Ascending aorta (tissue), 2 donors: ENCODE results near the gene OVAAL. TPM values are rescaled to one million over a fixed set of nuclear protein-coding genes. Genes with fewer than 3 reads are reported as not detected.
A peak's percentile ranks its signal among the peaks of the same experiment; 100 is the strongest.

Experiments
- DNase-seq, 2 donors: peaks; one replicate each; pipeline ENCODE4 v3.0.0-alpha.2; 2019; ENCODE audit warnings: low spot score in 2 of 2
- H3K27ac ChIP-seq, 2 donors: fragments of 200-600 bp; sonication (generic); one replicate each; pipeline ENCODE4 v1.5.1; 2016 to 2017; ENCODE audit warnings: mild to moderate bottlenecking in 1 of 2
- H3K27me3 ChIP-seq: fragments of 200-600 bp; sonication (generic); one replicate; pipeline ENCODE4 v1.5.1; 2017
- H3K36me3 ChIP-seq, 2 donors: fragments of 200-600 bp; sonication (generic); one replicate each; pipeline ENCODE4 v1.5.1; 2016
- H3K4me1 ChIP-seq, 2 donors: fragments of 200-600 bp; sonication (generic); one replicate each; pipeline ENCODE4 v1.5.1; 2016 to 2017; ENCODE audit warnings: mild to moderate bottlenecking in 1 of 2
- H3K4me3 ChIP-seq, 2 donors: fragments of 200-600 bp; sonication (generic); one replicate each; pipeline ENCODE4 v1.5.1; 2016 to 2017; ENCODE audit warnings: mild to moderate bottlenecking in 1 of 2
- H3K9me3 ChIP-seq, 2 donors: fragments of 200-600 bp; sonication (generic); one replicate each; pipeline ENCODE4 v1.5.1; 2016
- CTCF ChIP-seq, 3 experiments: fragments of 200-600 bp in 2 of 3; fragments of 450-650 bp in 1 of 3; sonication (generic) in 2 of 3; IDR thresholded peaks; one replicate each; pipeline ENCODE4 v1.5.1; 2016 to 2019; ENCODE audit warnings: antibody characterized with exemption in 3 of 3, mild to moderate bottlenecking in 1 of 3, moderate library complexity in 1 of 3
- intact Hi-C: fragments of 100-400 bp; cut with DNase I; formaldehyde crosslinking; loops from one replicate; pipeline ENCODE4 v1.15.1; 2023
- total RNA-seq: library from RNA; depleted of rRNA; stranded (reverse); fragments of >200 nt; gene quantifications from one replicate; pipeline ENCODE4 v1.1.0, GENCODE V29; 2016

The OVAAL gene
- total RNA-seq, 1 donor from 2014 or later = not detected

- intact Hi-C loops = no loop called here
- no peaks in the 10 kb centered on the region for H3K9me3 ChIP-seq
- no peaks in the 10 kb centered on the region for H3K36me3 ChIP-seq
- peaks cover 0 to 5% of the 10 kb centered on the region in 2 donors for H3K4me1 ChIP-seq
- no peak overlapping the region for H3K27ac ChIP-seq
- H3K4me3 ChIP-seq = no peak overlapping the region
- no peaks in the 10 kb centered on the region for H3K27me3 ChIP-seq
- no peak for TF ChIP-seq CTCF (IDR thresholded peaks at IDR 0.05)
- no peak for DNase-seq
These were observed 51.8 kb downstream of the OVAAL start for GRCh38 chr1:180610556-180611015.

GRCh38 chr1:180611016-180611930 is 52.5 kb downstream of the OVAAL start:
- intact Hi-C loops = no loop called here
- no peak for TF ChIP-seq CTCF (IDR thresholded peaks at IDR 0.05)
- H3K4me1 ChIP-seq = peaks cover 0 to 5% of the 10 kb centered on the region in 2 donors
- no peak for DNase-seq
- H3K4me3 ChIP-seq = no peak overlapping the region
- H3K27ac ChIP-seq = peak overlapping the region in 1 of 2 donors; percentile 9
- no peaks in the 10 kb centered on the region for H3K27me3 ChIP-seq
- no peaks in the 10 kb centered on the region for H3K36me3 ChIP-seq
- no peaks in the 10 kb centered on the region for H3K9me3 ChIP-seq

- intact Hi-C loops = no loop called here
- Histone ChIP-seq H3K9me3 (no peaks in the 10 kb centered on the region), H3K27ac (no peak overlapping the region), H3K4me1 (peaks cover 0 to 5% of the 10 kb centered on the region in 2 donors), H3K36me3 (no peaks in the 10 kb centered on the region), H3K4me3 (no peak overlapping the region), H3K27me3 (no peaks in the 10 kb centered on the region)
- TF ChIP-seq CTCF (IDR thresholded peaks at IDR 0.05) = no peak
- DNase-seq = no peak
These were observed 53.9 kb downstream of the OVAAL start for GRCh38 chr1:180612632-180613031.

- Histone ChIP-seq H3K27ac (no peak overlapping the region), H3K4me1 (peaks cover 0 to 5% of the 10 kb centered on the region in 2 donors), H3K27me3 (no peaks in the 10 kb centered on the region), H3K4me3 (no peak overlapping the region), H3K36me3 (no peaks in the 10 kb centered on the region), H3K9me3 (no peaks in the 10 kb centered on the region)
- no peak for DNase-seq
- intact Hi-C loops = no loop called here
- no peak for TF ChIP-seq CTCF (IDR thresholded peaks at IDR 0.05)
These were observed 56.0 kb downstream of the OVAAL start for GRCh38 chr1:180614730-180615129.

GRCh38 chr1:180615493-180616290 is 56.9 kb downstream of the OVAAL start:
- H3K27me3 ChIP-seq = no peaks in the 10 kb centered on the region
- no peak overlapping the region for H3K27ac ChIP-seq
- no peak for DNase-seq
- no peaks in the 10 kb centered on the region for H3K9me3 ChIP-seq
- H3K4me1 ChIP-seq = peaks cover 0 to 5% of the 10 kb centered on the region in 2 donors
- intact Hi-C loops = no loop called here
- no peaks in the 10 kb centered on the region for H3K36me3 ChIP-seq
- H3K4me3 ChIP-seq = no peak overlapping the region
- TF ChIP-seq CTCF (IDR thresholded peaks at IDR 0.05) = no peak

Other genes with a start within 250 kb of the OVAAL start
- gene ACBD6, start 56.4 kb upstream of the OVAAL start, total RNA-seq = 67.7 TPM
- gene XPR1, start 73.1 kb downstream of the OVAAL start, total RNA-seq = 41.6 TPM